Small intestine (tissue), 7 donors: ENCODE results near the gene B3GLCT. TPM values are rescaled to one million over a fixed set of nuclear protein-coding genes. Genes with fewer than 3 reads are reported as not detected.

ENCODE experiments used
- DNase-seq, 2 donors: peaks; one replicate each; pipeline versions ENCODE4 v3.0.0 to v3.0.0-alpha.2; 2013
- FAIRE-seq: peaks from 2 replicates; lab custom pipeline; 2012; peaks lifted over from hg19 to GRCh38; lab: Jason Lieb, UNC
- H3K27ac ChIP-seq, 3 donors: one replicate each; pipeline ENCODE4 v1.5.1; 2013; ENCODE audit warnings: low read length in 2 of 3, mild to moderate bottlenecking in 2 of 3, control low read depth in 1 of 3, inconsistent platforms in 1 of 3, low read depth in 1 of 3, moderate library complexity in 1 of 3
- H3K27me3 ChIP-seq, 3 donors: one replicate each; pipeline ENCODE4 v1.6.1; 2013; ENCODE audit warnings: low read length in 3 of 3, inconsistent platforms in 1 of 3; ENCODE audit not compliant: control insufficient read depth in 3 of 3, insufficient read depth in 3 of 3
- H3K36me3 ChIP-seq, 3 donors: one replicate each; pipeline ENCODE4 v1.6.1; 2013; ENCODE audit warnings: low read length in 3 of 3, inconsistent platforms in 1 of 3, low read depth in 1 of 3, mild to moderate bottlenecking in 1 of 3, moderate library complexity in 1 of 3; ENCODE audit not compliant: control insufficient read depth in 3 of 3, insufficient read depth in 2 of 3
- H3K4me1 ChIP-seq, 3 donors: one replicate each; pipeline ENCODE4 v1.6.1; 2013; ENCODE audit warnings: low read length in 2 of 3, inconsistent platforms in 1 of 3, low read depth in 1 of 3, mild to moderate bottlenecking in 1 of 3, moderate library complexity in 1 of 3; ENCODE audit not compliant: control insufficient read depth in 3 of 3, insufficient read depth in 2 of 3
- H3K4me3 ChIP-seq, 3 donors: one replicate each; pipeline ENCODE4 v1.5.1; 2013; ENCODE audit warnings: low read length in 3 of 3, control low read depth in 1 of 3, inconsistent platforms in 1 of 3, low read depth in 1 of 3, mild to moderate bottlenecking in 1 of 3, moderate library complexity in 1 of 3
- H3K9me3 ChIP-seq, 2 donors: one replicate each; pipeline ENCODE4 v1.6.1; 2013; ENCODE audit warnings: low read depth in 1 of 2, low read length in 1 of 2; ENCODE audit not compliant: control insufficient read depth in 2 of 2, insufficient read depth in 1 of 2
- WGBS, 3 donors: extraction: QIAGEN DNeasy Blood & Tissue Kit; methylation state at CpG; one replicate each; pipeline ENCODE4 v1.1.7; 2013; 5-methylcytosine and 5-hydroxymethylcytosine counted together
- polyA plus RNA-seq, 4 donors: library from polyadenylated mRNA; stranded (reverse) in 3 of 4; unstranded in 1 of 4; fragments of 200-250 nt in 3 of 4; fragments of 120-200 nt in 1 of 4; gene quantifications; one replicate each; pipeline versions ENCODE4 v1.2.1 to v1.2.3, GENCODE V29; 2013
- donor health status: healthy with polysubstance abuse.
- donor health status: control.
- donor health status: control.
- donor health status: Bipolar disorder and iron deficiency.
- donor health status: healthy.

Gene B3GLCT
- polyA plus RNA-seq, 4 donors: 1.6 to 6.1 (median 1.9) TPM

DNA sequence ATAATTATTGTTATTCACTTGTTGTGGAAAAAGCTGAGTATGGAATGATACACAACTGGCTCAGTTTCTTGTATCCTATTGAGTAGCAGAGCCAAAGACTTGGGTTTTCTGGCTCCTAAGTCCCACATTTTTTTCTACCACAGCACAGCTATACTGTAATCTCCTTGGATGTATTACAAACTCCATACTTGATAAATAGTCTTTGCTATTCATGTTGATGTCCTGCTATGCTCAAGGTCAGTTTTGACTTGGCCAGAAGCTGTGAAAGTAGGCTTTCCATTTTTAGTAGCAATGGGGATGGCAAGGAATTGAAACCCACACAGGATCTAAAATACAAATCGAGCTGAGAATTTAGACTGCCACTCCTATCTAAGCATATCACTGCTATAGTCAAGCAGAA lies 79.1 kb downstream of the B3GLCT start:
- DNase-seq: no peak
- no peaks in the 10 kb centered on the region for H3K27me3 ChIP-seq
- no peak for FAIRE-seq
- peaks cover 0 to 2% (median 0%) of the 10 kb centered on the region in 3 donors for H3K36me3 ChIP-seq
- H3K9me3 ChIP-seq: peaks cover 0 to 4% of the 10 kb centered on the region in 2 donors
- no peaks in the 10 kb centered on the region for H3K4me1 ChIP-seq
- no peak overlapping the region for H3K27ac ChIP-seq
- no peak overlapping the region for H3K4me3 ChIP-seq
- WGBS, 3 donors: 79 to 92% (median 92%) methylated on average over 1 of the region's 1 CpG

DNA sequence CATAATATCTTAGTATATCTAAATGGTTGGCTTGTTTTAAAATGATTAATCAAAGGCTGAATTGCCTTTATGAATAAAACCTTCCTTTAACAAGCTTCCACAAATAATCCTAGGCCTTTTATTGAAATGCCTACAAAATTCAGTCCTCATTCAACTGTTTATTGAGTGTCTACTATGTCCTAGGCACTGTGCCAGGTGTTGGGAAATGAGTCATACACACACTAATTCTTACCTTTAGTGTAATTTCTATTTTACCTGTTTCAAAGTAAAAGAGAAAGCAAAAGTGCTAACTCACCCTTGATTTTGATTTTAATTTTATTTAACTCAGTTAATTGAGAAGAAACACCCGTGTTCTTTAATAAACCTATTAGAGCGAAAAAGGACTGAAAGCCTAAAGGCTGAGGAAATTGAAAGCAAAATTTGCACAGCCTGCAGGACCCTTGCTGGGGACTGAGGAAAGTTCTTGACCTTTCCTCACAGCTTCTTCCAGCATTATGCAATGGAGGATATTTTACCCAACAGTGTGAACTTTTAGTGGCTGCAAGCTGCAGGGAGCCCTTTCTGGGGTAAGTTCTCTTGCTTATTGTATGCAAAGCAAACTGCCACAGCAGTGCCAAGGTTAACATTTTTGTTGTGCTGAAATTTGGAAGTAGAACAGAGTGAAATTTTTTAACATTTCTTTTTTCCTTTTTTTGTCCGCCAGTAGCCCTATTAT lies 83.1 kb downstream of the B3GLCT start:
- FAIRE-seq (no peak), DNase-seq (no peak)
- no peak overlapping the region for H3K27ac ChIP-seq

DNA sequence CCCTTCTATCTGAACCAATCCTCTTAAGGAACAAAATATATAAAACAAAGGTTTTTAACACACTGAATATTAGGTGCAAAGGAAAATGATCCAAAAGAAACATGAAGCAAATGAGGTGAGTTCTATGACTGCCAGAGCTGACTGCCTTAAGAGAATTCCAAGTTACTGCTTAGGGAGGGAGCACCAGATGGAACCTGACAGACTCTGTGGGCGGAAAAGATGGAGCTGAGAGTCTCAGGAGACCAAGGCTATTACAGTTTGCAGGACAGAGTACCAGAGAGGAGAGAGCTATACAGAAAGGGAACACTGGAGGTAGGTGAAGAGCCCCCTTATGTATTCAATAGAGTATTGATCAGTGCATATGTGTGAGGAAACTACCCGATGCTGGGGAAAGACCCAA lies 87.2 kb downstream of the B3GLCT start:
- DNase-seq (no peak), FAIRE-seq (no peak)
- Histone ChIP-seq H3K4me1 (no peaks in the 10 kb centered on the region), H3K9me3 (peaks cover 0 to 6% of the 10 kb centered on the region in 2 donors), H3K27ac (no peak overlapping the region), H3K36me3 (peaks cover 0 to 7% (median 3%) of the 10 kb centered on the region in 3 donors), H3K27me3 (no peaks in the 10 kb centered on the region), H3K4me3 (no peak overlapping the region)
- WGBS, 3 donors: 94 to 98% (median 96%) methylated on average over 2 of the region's 2 CpGs

More for the DNA sequence above, 83.1 kb downstream of the B3GLCT start:
- Histone ChIP-seq H3K4me1 (no peaks in the 10 kb centered on the region), H3K9me3 (peaks cover 0 to 4% of the 10 kb centered on the region in 2 donors), H3K27me3 (no peaks in the 10 kb centered on the region), H3K4me3 (no peak overlapping the region), H3K36me3 (peaks cover 0 to 4% (median 0%) of the 10 kb centered on the region in 3 donors)
- 90 to 94% (median 94%) methylated on average over 3 of the region's 3 CpGs for WGBS, 3 donors

DNA sequence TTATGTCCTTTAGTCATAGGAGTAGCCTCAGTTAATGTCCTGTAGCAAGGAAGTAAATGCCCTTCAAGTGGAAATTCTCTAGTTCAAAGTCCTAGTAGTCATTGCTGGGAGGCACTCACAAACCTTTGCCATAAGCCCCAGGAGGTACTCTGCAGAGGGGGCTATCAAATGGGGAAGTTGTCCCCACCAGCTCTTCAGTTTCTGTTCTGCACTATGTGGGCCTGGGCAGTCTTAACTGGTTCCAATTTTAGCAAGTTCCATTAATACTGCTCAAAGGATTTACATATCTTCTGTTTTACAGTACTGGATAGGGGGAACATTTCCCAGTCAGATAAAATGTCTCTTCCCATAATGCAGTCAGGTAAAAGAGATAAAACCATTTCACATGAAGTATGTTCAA lies 101.3 kb downstream of the B3GLCT start:
- H3K27me3 ChIP-seq: no peaks in the 10 kb centered on the region
- H3K36me3 ChIP-seq: peaks cover 0 to 1% (median 0%) of the 10 kb centered on the region in 3 donors
- peaks cover 0 to 5% of the 10 kb centered on the region in 2 donors for H3K9me3 ChIP-seq
- H3K4me1 ChIP-seq: no peaks in the 10 kb centered on the region
- no peak for FAIRE-seq
- no peak overlapping the region for H3K27ac ChIP-seq
- DNase-seq: no peak
- no peak overlapping the region for H3K4me3 ChIP-seq

DNA sequence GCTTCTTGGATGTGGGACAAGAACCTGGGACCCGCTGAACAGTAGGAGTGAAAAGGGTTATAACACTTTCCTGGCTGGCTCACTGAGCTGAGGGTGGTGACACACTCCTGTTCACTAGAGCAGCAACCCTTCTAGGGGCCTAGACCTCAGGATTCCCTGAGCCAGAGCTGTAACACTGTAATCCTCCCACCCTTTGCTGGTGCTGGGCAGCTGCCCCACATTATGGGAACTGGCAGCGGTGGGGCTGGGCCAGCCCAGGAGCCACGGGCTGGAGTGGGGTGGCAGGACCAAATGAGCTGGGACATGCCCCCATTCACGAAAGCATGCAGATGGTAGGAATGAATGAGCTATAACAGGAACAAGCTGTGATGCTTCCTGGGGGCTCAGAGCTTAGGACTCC lies 110.6 kb downstream of the B3GLCT start:
- no peak for FAIRE-seq
- Histone ChIP-seq H3K27me3 (no peaks in the 10 kb centered on the region), H3K4me1 (no peaks in the 10 kb centered on the region), H3K36me3 (no peaks in the 10 kb centered on the region), H3K4me3 (no peak overlapping the region), H3K9me3 (peaks cover 0 to 36% of the 10 kb centered on the region in 2 donors), H3K27ac (no peak overlapping the region)
- 91 to 95% (median 93%) methylated on average over 4 of the region's 4 CpGs for WGBS, 3 donors
- DNase-seq: no peak

DNA sequence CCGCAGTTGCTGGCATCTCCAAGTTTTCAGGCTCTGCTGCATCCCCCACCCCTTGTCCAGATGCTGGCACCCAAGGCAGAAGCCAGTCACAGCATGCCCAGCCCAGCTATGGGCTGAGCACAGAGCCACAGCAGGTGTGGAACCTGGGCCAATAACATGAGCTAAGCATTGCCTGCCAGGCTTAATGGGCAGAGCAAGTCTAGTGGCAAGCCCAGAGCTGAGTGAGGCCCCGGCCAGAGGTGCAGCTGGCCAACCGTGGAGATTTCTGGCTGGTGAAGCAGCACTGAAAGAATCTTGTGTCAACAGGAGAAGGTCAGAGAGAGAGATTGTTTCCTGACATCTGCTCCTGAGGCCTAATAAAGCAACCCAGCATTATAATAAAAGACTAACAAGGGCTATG lies 111.0 kb downstream of the B3GLCT start:
- no peaks in the 10 kb centered on the region for H3K36me3 ChIP-seq
- H3K27me3 ChIP-seq: no peaks in the 10 kb centered on the region
- no peak overlapping the region for H3K4me3 ChIP-seq
- WGBS, 3 donors: 55 to 63% (median 57%) methylated on average over 3 of the region's 3 CpGs
- FAIRE-seq: no peak
- no peaks in the 10 kb centered on the region for H3K4me1 ChIP-seq
- no peak for DNase-seq
- H3K9me3 ChIP-seq: peaks cover 0 to 40% of the 10 kb centered on the region in 2 donors
- no peak overlapping the region for H3K27ac ChIP-seq

DNA sequence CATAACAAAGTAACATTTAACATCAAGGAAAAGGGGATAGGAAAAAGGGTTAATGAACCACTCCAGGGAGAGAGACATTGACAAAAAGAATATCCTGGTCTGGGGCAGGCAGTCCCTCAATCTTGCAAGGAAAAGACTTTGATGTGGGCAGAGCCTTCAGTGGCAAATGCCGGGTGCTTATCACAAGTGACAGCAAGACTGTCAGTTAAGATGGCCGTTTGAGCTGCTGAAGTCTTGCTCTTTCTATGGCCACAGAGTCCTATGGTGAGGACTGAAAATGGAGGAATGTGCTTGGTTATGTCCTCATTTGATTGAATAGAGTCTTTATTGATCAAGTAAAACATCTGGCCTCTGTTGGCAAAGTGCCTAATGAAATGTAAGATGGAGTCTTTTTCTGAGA lies 112.1 kb downstream of the B3GLCT start:
- peaks cover 0 to 47% of the 10 kb centered on the region in 2 donors for H3K9me3 ChIP-seq
- H3K4me1 ChIP-seq: no peaks in the 10 kb centered on the region
- no peaks in the 10 kb centered on the region for H3K27me3 ChIP-seq
- no peak overlapping the region for H3K27ac ChIP-seq
- DNase-seq (no peak), FAIRE-seq (no peak)
- no peak overlapping the region for H3K4me3 ChIP-seq
- WGBS, 3 donors: 73 to 81% (median 78%) methylated on average over 2 of the region's 2 CpGs
- H3K36me3 ChIP-seq: no peaks in the 10 kb centered on the region

DNA sequence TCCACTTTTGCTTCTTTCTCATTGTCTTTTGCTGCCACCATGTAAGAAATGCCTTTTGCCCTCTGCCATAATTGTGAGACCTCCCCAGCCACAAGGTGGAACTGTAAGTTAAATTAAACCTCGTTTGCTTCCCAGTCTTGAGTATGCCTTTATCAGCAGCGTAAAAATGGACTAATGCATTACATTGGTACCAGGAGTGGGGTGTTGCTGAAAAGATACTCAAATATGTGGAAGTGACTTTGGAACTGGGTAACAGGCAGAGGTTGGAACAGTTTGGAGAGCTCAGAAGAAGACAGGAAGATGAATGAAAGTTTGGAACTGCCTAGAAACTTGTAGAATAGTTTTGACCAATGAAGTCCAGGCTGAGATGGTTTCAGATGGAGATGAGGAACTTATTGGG lies 115.2 kb downstream of the B3GLCT start:
- peaks cover 0 to 46% of the 10 kb centered on the region in 2 donors for H3K9me3 ChIP-seq
- DNase-seq: no peak
- no peaks in the 10 kb centered on the region for H3K4me1 ChIP-seq
- H3K27ac ChIP-seq: no peak overlapping the region
- no peaks in the 10 kb centered on the region for H3K27me3 ChIP-seq
- H3K4me3 ChIP-seq: no peak overlapping the region
- 73 to 90% (median 79%) methylated on average over 2 of the region's 2 CpGs for WGBS, 3 donors
- no peak for FAIRE-seq
- peaks cover 0 to 2% (median 2%) of the 10 kb centered on the region in 3 donors for H3K36me3 ChIP-seq

DNA sequence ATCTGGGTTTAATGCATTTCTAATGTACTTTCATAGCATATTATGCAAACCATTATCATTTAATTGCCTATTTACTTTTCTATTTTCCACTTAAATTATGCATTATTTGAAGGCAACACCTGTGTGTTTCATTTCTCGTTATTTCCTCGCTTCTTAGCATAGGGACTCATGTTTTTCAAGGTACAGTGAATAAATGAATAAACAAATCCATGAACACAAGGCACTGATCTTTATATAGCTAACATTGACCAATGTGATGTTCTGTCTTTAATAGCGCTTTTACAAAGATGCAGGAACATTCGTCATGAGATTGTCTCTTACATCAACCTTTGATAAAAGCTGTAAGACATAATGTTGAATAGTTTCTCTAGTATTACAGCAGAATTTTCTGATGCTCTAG lies 121.2 kb downstream of the B3GLCT start:
- Histone ChIP-seq H3K36me3 (peaks cover 0 to 2% (median 2%) of the 10 kb centered on the region in 3 donors), H3K4me3 (no peak overlapping the region), H3K4me1 (no peaks in the 10 kb centered on the region), H3K27ac (no peak overlapping the region), H3K27me3 (no peaks in the 10 kb centered on the region), H3K9me3 (peaks cover 0 to 7% of the 10 kb centered on the region in 2 donors)
- DNase-seq (no peak), FAIRE-seq (no peak)
- WGBS, 3 donors: 89 to 94% (median 90%) methylated on average over 4 of the region's 4 CpGs
